Activated CD4-positive, alpha-beta T cell treated with anti-CD3 and anti-CD28 coated beads, Interleukin-2, Interleukin-6, amounts not matched to agents 100 ng/mL and 50 ng/mL, durations not matched to agents 16 hours and 8 hours (primary cell): ENCODE data around the gene ZNF473.

Experiments used
- DNase-seq: peaks from one replicate; pipeline ENCODE4 v3.0.0-alpha.2; 2020

The ZNF473 gene

DNA sequence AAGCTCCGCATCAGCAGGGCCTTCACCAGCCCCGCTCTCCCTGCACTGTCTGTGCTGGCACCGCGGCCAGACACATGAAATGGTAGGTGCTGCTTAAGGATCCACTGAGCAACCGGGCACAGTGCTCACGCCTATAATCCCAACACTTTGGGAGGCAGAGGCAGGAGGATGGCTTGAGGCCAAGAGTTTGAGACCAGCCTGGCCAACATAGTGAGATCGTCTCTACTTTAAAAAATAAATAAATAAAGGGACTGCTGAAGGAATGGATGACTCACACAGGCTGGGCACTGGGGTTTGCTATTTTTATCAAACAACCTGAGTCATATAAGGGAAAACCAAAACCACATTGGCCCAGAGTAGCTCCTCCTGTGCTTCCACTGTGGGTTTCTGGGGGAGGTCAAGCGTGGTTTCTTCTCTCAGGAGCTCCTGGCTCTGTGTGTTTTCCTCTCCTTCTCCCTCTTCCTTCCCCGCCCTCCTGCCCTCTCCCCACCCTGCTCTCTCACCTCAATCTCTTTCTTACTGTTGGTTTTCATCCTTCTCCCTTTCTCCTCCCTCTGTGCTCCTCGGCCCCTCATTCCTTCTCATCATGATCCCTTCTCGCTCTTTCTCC lies 21.9 kb upstream of the ZNF473 start:
- DNase-seq: peak; percentile 74

DNA sequence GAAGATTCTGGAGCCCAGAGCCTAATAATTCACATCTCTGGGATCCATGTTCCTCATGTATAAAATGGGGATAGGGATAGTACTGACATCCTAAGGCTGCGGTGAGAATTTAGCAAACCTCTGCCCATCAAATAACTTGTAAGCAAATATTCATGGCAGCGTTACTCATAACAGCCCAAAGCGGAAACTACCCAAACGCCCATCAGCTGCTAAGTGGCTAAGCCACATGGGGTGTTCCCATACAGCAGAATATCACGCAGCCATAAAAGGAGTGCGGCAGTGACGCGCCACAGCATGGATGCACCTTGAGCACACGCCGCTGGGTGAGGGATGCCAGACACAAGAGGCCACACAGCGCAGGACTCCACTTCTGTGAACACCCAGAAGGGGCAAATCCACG lies 20.4 kb upstream of the ZNF473 start:
- DNase-seq: peak; percentile 47

GRCh38 chr19:50007170-50007569 lies 18.6 kb upstream of the ZNF473 start:
- DNase-seq: no peak

- no peak for DNase-seq
These were observed 17.9 kb upstream of the ZNF473 start for GRCh38 chr19:50007947-50008346.

- DNase-seq: no peak
These were observed 17.3 kb upstream of the ZNF473 start for GRCh38 chr19:50008532-50008931.

DNA sequence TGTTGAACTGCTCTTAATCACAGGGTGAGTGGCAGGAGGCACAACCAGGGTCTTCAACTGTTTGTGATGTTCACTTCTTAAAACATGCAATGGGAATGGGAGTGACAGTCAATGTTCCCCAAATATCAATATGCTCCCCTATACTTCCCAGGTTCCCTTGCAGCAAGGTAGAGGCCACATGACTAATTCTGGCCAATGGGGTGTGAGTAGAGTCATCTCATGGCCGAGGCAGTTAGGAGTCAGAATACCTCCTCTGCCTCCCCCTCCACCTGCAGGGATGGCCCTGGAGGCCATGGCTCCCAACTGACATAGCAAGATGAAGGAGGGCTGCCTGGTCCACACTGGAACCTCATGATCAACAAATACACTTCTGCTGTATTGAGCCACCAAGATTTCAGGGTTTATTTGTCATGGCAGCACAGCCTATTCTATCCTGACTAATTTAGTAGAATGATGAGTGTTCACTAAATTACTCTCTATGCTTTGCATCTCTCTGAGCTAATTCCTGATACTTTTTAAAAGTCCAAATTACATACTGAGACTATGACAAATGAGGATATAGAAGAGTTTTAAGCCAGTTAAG lies 9.5 kb upstream of the ZNF473 start:
- no peak for DNase-seq

DNA sequence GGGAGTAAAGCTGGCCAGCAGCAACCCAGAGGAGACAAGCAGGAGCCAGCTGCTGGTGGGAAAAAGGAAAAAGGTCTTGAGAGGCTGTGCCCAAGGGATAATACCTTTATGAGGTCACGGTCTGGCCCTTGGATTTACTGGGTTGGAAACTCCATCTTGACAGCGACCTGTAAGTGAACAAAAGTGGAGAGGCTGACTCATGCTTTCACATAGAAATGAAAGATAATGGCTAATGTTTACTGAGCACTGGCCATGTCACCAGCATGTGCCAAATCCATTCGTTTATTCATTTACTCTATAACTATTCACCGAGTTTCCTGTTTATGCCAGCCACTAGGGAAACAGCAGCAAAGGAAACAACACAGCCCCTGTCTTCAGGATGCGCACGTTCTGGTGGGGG lies 5.3 kb upstream of the ZNF473 start:
- DNase-seq: no peak

GRCh38 chr19:50022823-50023222 lies 3.0 kb upstream of the ZNF473 start:
- DNase-seq: no peak

DNA sequence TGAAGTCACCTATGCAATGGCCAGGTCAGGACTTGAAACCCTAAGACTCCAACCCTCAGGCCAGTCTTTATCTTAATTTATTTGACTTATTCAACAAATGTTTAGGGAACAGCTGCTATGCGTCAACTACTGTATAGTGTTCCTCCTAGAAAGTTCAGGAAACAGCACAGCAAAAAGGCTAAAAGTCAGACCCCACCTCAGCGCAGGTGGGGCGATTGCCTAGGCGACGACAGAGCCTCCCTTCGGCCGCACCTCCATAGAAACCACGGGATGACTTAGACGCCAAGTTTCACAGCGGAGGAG lies 1.1 kb upstream of the ZNF473 start:
- no peak for DNase-seq

DNA sequence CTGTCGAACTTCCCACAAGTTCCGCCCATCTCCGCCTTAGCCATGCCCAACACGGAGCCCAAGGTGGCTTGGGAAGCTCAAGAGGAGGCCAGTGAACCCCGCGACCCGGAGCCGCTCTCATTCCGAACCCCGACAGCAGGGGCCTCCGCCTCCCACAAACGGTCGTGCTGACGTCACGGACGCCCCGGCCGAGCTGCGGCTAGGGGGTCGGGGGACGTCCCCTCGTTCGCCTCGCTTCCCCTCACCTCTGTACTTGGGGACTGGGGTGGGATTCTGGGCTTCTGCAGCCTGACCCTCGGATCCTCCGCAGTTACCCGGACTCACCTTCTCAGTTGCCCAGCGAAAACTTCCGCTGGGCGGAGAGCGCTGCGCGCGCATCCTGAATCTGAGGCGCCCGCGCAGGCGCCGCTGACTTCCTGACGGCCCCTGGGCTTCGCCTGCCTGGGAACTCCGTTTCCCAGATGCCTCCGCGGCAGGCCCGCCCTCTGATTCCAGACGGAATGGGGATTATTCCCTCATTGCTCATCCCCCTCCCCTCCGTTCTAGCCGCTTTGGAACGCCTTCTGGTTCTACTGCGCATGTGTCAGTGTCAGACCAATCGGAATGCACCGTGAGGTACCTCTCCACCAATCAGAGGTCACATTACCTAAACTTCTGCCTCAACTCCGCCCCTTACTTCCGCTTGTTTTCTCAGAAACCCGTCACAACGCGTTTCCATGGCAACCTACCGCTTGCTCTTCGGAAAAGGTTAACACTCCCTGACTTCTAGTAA lies 597 bp upstream of the ZNF473 start, which contains the start of gene VRK3:
VRK3 (minus strand) TSS at position 351 of the 772 bp plus-strand sequence. CDS start 9,210 bp downstream, outside the sequence.
- DNase-seq: peak; percentile 99

GRCh38 chr19:50026550-50026906 lies 723 bp downstream of the ZNF473 start:
- DNase-seq: no peak

DNA sequence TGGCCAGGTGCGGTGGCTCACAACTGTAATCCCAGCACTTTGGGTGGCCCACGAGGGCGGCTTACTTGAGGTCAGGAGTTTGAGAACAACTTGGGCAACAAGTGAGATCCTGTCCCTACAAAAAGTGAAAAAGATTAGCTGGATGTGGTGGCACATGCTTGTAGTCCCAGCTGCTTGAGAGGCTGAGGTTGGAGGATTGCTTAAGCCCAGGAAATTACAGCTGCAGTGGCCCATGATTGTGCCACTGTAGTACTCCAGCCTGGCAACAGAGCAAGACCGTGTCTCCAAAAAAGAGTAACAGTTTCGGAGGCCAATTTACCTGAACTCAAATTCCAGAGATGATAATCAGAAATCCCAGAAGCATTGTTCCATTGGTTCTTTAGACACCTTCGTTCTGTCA lies 4.4 kb downstream of the ZNF473 start:
- no peak for DNase-seq

GRCh38 chr19:50030937-50031336 lies 5.1 kb downstream of the ZNF473 start:
- no peak for DNase-seq

DNA sequence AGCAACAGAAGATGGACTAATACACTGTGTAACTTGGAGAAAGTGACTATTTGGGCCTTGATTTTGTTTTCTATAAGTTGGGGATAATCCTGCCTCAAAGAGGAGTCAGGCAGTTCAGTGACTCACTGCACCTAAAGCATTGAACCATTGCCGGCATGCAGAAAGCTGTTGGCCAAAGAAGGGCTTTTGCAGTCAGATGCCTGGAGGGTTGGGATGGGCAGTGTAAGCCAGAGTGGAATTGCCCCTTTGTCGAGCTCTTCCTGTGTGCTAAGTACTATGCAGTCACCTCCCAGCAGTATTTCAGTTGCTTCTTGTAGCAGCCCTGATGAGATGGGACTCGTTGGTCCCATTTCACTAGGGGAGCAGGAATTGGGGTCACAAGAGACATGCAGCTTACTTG lies 11.1 kb downstream of the ZNF473 start:
- DNase-seq: no peak

DNA sequence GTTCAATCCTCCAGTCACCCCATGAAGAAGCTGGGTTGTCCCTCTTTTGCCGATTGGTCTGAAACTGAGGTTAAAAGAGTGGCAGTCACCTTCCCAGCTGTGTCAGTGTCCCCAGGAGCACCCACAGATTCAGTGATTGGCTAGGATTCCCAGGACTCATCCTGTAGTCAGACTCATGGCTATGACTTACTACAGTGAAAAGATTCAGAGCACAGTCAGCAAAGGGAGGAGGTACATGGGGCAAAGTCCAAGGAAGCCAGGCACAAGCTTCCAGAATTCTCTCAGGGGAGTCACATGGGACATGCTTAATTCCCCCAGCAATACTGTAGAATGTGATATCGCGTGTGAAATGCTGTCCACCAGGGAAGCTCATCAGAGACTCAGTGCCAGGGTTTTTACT lies 14.2 kb downstream of the ZNF473 start:
- no peak for DNase-seq

- no peak for DNase-seq
These were observed 15.2 kb downstream of the ZNF473 start for GRCh38 chr19:50040967-50041366.

- no peak for DNase-seq
These were observed 16.7 kb downstream of the ZNF473 start for GRCh38 chr19:50042363-50043024.

DNA sequence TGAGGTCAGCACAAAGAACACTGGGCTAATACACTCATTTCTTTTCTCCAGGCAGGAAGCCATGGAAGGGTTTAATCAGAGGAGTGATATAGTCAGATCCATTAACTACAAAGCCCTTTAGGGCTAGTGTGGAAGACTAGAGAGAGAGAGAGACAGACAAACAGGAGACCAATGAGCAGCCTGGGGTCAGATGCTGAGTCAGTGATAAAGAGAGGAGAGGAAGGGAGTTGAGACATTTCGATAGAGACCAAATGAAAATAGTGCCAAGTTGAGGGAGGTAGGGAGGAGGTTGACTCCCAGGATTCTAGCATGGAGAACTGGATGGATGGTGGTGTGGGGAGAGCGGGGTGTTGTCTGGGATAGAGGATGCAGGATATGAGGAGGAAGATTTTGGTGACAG lies 18.2 kb downstream of the ZNF473 start:
- DNase-seq: no peak

DNA sequence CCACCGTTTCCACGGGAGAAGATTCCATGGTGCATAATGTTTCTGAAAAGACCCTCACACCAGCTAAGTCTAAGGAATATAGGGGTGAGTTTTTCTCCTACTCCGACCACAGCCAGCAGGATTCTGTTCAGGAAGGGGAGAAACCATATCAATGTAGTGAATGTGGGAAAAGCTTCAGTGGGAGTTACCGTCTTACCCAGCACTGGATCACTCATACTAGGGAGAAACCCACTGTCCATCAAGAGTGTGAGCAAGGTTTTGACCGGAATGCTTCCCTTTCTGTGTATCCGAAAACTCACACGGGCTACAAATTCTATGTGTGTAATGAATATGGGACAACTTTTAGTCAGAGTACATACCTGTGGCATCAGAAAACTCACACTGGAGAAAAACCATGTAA lies 19.1 kb downstream of the ZNF473 start:
- DNase-seq: no peak

- DNase-seq: peak; percentile 36
These were observed 21.1 kb downstream of the ZNF473 start for GRCh38 chr19:50046649-50047503.

- no peak for DNase-seq
These were observed 21.9 kb downstream of the ZNF473 start for GRCh38 chr19:50047671-50048070.

DNA sequence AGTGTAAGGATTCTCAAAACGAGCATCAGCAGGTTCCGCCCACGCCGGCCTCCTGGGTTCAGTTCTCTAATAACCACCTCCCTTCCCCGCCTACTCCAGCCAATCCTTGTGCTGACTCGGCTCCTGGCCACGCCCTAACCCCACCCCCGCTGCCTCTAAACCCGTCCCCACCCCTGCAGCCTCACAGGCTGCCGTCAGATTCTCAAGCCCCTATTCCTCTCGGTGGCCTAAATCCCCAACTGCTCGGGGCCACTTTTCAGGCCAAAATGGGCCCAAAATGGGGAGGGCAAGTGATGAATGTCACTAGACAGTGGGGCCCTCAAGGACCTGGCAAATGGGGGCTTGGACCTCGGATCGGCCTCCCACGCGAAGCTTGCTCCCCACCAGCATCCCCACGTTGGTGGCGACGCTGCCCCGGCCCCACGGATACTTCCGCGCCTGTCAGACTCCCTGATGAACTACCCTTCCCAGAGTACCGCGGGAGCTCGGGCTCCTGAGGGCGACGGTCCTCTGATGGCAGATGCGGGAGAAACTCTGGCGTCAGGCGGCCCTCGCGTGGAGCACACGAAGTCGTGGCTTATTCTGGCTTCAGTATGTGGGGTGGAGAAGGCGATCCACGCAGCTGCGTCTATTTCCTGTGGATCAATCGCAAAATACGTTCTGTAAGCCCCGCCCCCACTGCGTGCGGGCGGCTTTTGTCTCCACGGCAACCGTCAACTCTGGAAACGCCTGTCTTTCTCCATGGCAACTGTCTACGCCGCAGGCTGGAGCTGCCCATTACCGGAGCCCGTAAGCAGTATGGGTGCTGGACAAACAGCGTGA lies 24.8 kb downstream of the ZNF473 start:
- peak; percentile 64 for DNase-seq
